H1 (cell line): ENCODE data around the gene GULP1. TPM values are rescaled to one million over a fixed set of nuclear protein-coding genes. Genes with fewer than 3 reads are reported as not detected.

ENCODE experiments used
- CTCF ChIA-PET: fragments of 300-600 bp; sonication (Branson Sonifier 250); formaldehyde crosslinking; loops from one replicate; lab custom pipeline; 2021; ENCODE audit not compliant: partially characterized antibody; lab: Charles Lee
- POLR2A ChIA-PET: fragments of 300-600 bp; sonication (Branson Sonifier 250); formaldehyde crosslinking; loops from one replicate; lab custom pipeline; 2021; ENCODE audit warnings: inconsistent platforms; ENCODE audit not compliant: partially characterized antibody; lab: Charles Lee
- DNase-seq, 2 experiments: peaks; one replicate each; pipeline versions ENCODE4 v3.0.0 to v3.0.0-alpha.2; 2010 to 2022; ENCODE audit warnings: low spot score in 2 of 2, low read depth in 1 of 2, mixed read lengths in 1 of 2
- FAIRE-seq: peaks from 2 replicates; lab custom pipeline; 2011; peaks lifted over from hg19 to GRCh38; lab: Jason Lieb, UNC
- H2AFZ ChIP-seq: 2 replicates; pipeline ENCODE4 v1.8.1; 2012; ENCODE audit warnings: low read length, inconsistent platforms
- H2AK5ac ChIP-seq: 2 replicates; pipeline ENCODE4 v1.6.1; 2013; ENCODE audit warnings: low read depth, low read length
- H2BK120ac ChIP-seq: replicated peaks from 2 replicates; pipeline ENCODE3; 2013; ENCODE audit warnings: low read depth, low read length, inconsistent platforms
- H2BK12ac ChIP-seq: 2 replicates; pipeline ENCODE4 v1.6.1; 2013; ENCODE audit warnings: low read depth, low read length
- H2BK15ac ChIP-seq: 2 replicates; pipeline ENCODE4 v1.6.1; 2013; ENCODE audit warnings: low read length
- H2BK20ac ChIP-seq: 2 replicates; pipeline ENCODE4 v1.6.1; 2013; ENCODE audit warnings: low read length
- H2BK5ac ChIP-seq: 2 replicates; pipeline ENCODE4 v1.6.1; 2013; ENCODE audit warnings: low read depth, low read length
- H3K14ac ChIP-seq: 2 replicates; pipeline ENCODE4 v1.6.1; 2013; ENCODE audit warnings: inconsistent platforms; ENCODE audit not compliant: insufficient read length
- H3K18ac ChIP-seq: 2 replicates; pipeline ENCODE4 v1.6.1; 2013; ENCODE audit warnings: low read length; ENCODE audit errors: extremely low read depth
- H3K23ac ChIP-seq: 2 replicates; pipeline ENCODE4 v1.6.1; 2013; ENCODE audit warnings: inconsistent platforms; ENCODE audit not compliant: insufficient read length
- H3K23me2 ChIP-seq: 2 replicates; pipeline ENCODE4 v1.6.1; 2013; ENCODE audit warnings: low read depth, low read length
- H3K27ac ChIP-seq: 2 replicates; pipeline ENCODE4 v1.6.1; 2011; ENCODE audit warnings: low read depth, low read length, inconsistent platforms
- H3K27me3 ChIP-seq, 4 experiments: replicated peaks in 1 of 4; 1 replicate in 1 of 4; 2 replicates in 3 of 4; pipeline versions ENCODE4 v1.6.1 to v1.8.1; 2011 to 2013; ENCODE audit warnings: low read length in 3 of 4, mild to moderate bottlenecking in 3 of 4, inconsistent platforms in 2 of 4, mixed read lengths in 2 of 4, moderate library complexity in 1 of 4; ENCODE audit not compliant: control insufficient read depth in 3 of 4, insufficient read depth in 3 of 4; ENCODE audit errors: extremely low read depth in 1 of 4
- H3K36me3 ChIP-seq, 4 experiments: 2 replicates each; pipeline versions ENCODE4 v1.6.1 to v1.8.1; 2011 to 2013; ENCODE audit warnings: mild to moderate bottlenecking in 4 of 4, low read length in 3 of 4, moderate library complexity in 2 of 4, control low read depth in 1 of 4, inconsistent platforms in 1 of 4; ENCODE audit not compliant: insufficient read depth in 4 of 4, control insufficient read depth in 2 of 4
- H3K4ac ChIP-seq: replicated peaks from 2 replicates; pipeline ENCODE3; 2013; ENCODE audit warnings: low read length, low read depth, mixed read lengths, inconsistent platforms; ENCODE audit not compliant: insufficient read length
- H3K4me1 ChIP-seq, 4 experiments: replicated peaks in 1 of 4; 1 replicate in 1 of 4; 2 replicates in 3 of 4; pipeline versions ENCODE4 v1.6.1 to v1.8.1; 2011 to 2013; ENCODE audit warnings: low read length in 3 of 4, inconsistent platforms in 2 of 4, mixed read lengths in 1 of 4; ENCODE audit not compliant: insufficient read depth in 4 of 4, control insufficient read depth in 3 of 4
- H3K4me2 ChIP-seq, 2 experiments: 2 replicates each; pipeline versions ENCODE4 v1.6.1 to v1.8.1; 2011 to 2013; ENCODE audit warnings: low read depth in 2 of 2, low read length in 2 of 2, control low read depth in 1 of 2, inconsistent platforms in 1 of 2, mild to moderate bottlenecking in 1 of 2; ENCODE audit not compliant: insufficient read depth in 1 of 2
- H3K4me3 ChIP-seq, 4 experiments: fragments of 200-600, 300-600 bp in 1 of 4; sonication (generic), shearing (Covaris generic), sonication (Bioruptor Twin) in 1 of 4; 2 replicates each; pipeline versions ENCODE4 v1.5.1 to v1.8.1; 2011 to 2016; ENCODE audit warnings: low read length in 4 of 4, low read depth in 3 of 4, control low read depth in 2 of 4, inconsistent platforms in 2 of 4, mild to moderate bottlenecking in 2 of 4, mixed read lengths in 1 of 4, moderate library complexity in 1 of 4; ENCODE audit not compliant: insufficient read depth in 2 of 4; ENCODE audit errors: extremely low read depth in 1 of 4
- H3K56ac ChIP-seq: replicated peaks from 2 replicates; pipeline ENCODE3; 2013; ENCODE audit warnings: low read depth, mild to moderate bottlenecking, mixed read lengths, low read length, inconsistent platforms; ENCODE audit not compliant: insufficient read length
- H3K79me1 ChIP-seq: 2 replicates; pipeline ENCODE4 v1.6.1; 2013; ENCODE audit warnings: low read depth, low read length, control low read depth
- H3K79me2 ChIP-seq, 2 experiments: 2 replicates each; pipeline versions ENCODE4 v1.6.1 to v1.8.1; 2012 to 2013; ENCODE audit warnings: low read length in 2 of 2, mild to moderate bottlenecking in 2 of 2, inconsistent platforms in 1 of 2; ENCODE audit not compliant: insufficient read depth in 2 of 2, control insufficient read depth in 1 of 2
- H3K9ac ChIP-seq, 4 experiments: replicated peaks in 1 of 4; 1 replicate in 1 of 4; 2 replicates in 3 of 4; pipeline versions ENCODE4 v1.6.1 to v1.8.1; 2011 to 2013; ENCODE audit warnings: low read depth in 3 of 4, low read length in 3 of 4, control low read depth in 2 of 4, mild to moderate bottlenecking in 2 of 4, moderate library complexity in 2 of 4, inconsistent platforms in 1 of 4; ENCODE audit errors: extremely low read depth in 1 of 4
- H3K9me3 ChIP-seq, 2 experiments: 2 replicates each; pipeline versions ENCODE4 v1.6.1 to v1.8.1; 2012 to 2013; ENCODE audit warnings: mild to moderate bottlenecking in 2 of 2, moderate library complexity in 2 of 2, control low read depth in 1 of 2, inconsistent platforms in 1 of 2, low read depth in 1 of 2, low read length in 1 of 2, mixed read lengths in 1 of 2; ENCODE audit not compliant: insufficient read depth in 2 of 2
- H4K20me1 ChIP-seq, 2 experiments: replicated peaks in 1 of 2; 2 replicates each; pipeline versions ENCODE3 to v1.8.1; 2011 to 2013; ENCODE audit warnings: inconsistent platforms in 2 of 2, low read length in 2 of 2, mild to moderate bottlenecking in 1 of 2; ENCODE audit not compliant: insufficient read depth in 2 of 2, control insufficient read depth in 1 of 2
- H4K5ac ChIP-seq: 2 replicates; pipeline ENCODE4 v1.6.1; 2013; ENCODE audit warnings: low read length, low read depth, mixed read lengths, inconsistent platforms; ENCODE audit not compliant: insufficient read length
- H4K8ac ChIP-seq: 2 replicates; pipeline ENCODE4 v1.8.0; 2013; ENCODE audit warnings: mild to moderate bottlenecking, moderate library complexity, low read length, inconsistent platforms; ENCODE audit not compliant: insufficient read depth; ENCODE audit errors: extremely low read depth
- H4K91ac ChIP-seq: replicated peaks from 2 replicates; pipeline ENCODE3; 2013; ENCODE audit warnings: low read length, mixed read lengths, inconsistent platforms; ENCODE audit not compliant: insufficient read length
- ATF3 ChIP-seq: IDR thresholded peaks from 2 replicates; pipeline ENCODE4 v1.6.1; 2011; ENCODE audit warnings: low read depth, mild to moderate bottlenecking, low read length; ENCODE audit not compliant: insufficient read depth
- CBX5 ChIP-seq: fragments of 300-800, 300-1000 bp; sonication (generic); IDR thresholded peaks from 2 replicates; pipeline ENCODE4 v1.7.1; 2016; ENCODE audit warnings: antibody characterized with exemption, low read length, low read depth
- CHD1 ChIP-seq: IDR thresholded peaks from 2 replicates; pipeline ENCODE4 v1.6.1; 2012; ENCODE audit warnings: low read depth, low read length, improper control_type of control experiment
- KDM5A ChIP-seq: fragments of 200-600 bp; IDR thresholded peaks from 2 replicates; pipeline ENCODE4 v1.7.1; 2012; ENCODE audit warnings: mild to moderate bottlenecking, low read length, inconsistent platforms, mixed read lengths
- MAFK ChIP-seq: IDR thresholded peaks from 2 replicates; pipeline ENCODE4 v1.6.1; 2012; ENCODE audit warnings: low read depth, mild to moderate bottlenecking, improper control_type of control experiment, low read length
- MAX ChIP-seq: IDR thresholded peaks from 2 replicates; pipeline ENCODE4 v1.6.1; 2012; ENCODE audit warnings: inconsistent platforms
- NRF1 ChIP-seq: IDR thresholded peaks from 2 replicates; pipeline ENCODE4 v1.6.1; 2011; ENCODE audit warnings: mild to moderate bottlenecking, low read depth, low read length, improper control_type of control experiment
- PHF8 ChIP-seq: fragments of 200-600 bp; sonication (generic); conservative IDR thresholded peaks from 2 replicates; pipeline ENCODE4 v1.7.1; 2012; ENCODE audit warnings: low read depth, mild to moderate bottlenecking, inconsistent platforms, low read length, moderate library complexity
- POU5F1 ChIP-seq: IDR thresholded peaks from 2 replicates; pipeline ENCODE4 v1.6.1; 2011; ENCODE audit warnings: low read depth, mild to moderate bottlenecking, low read length, moderate library complexity
- RBBP5 ChIP-seq: IDR thresholded peaks from 2 replicates; pipeline ENCODE4 v1.7.1; 2012; ENCODE audit warnings: low read depth, mild to moderate bottlenecking, inconsistent platforms, low read length, moderate library complexity, borderline replicate concordance
- RFX5 ChIP-seq: IDR thresholded peaks from 2 replicates; pipeline ENCODE4 v1.6.1; 2011; ENCODE audit warnings: low read depth, low read length, improper control_type of control experiment, borderline replicate concordance
- SP1 ChIP-seq: IDR thresholded peaks from 2 replicates; pipeline ENCODE4 v1.6.1; 2011; ENCODE audit warnings: low read depth, low read length
- TEAD4 ChIP-seq: IDR thresholded peaks from 2 replicates; pipeline ENCODE4 v1.6.1; 2012; ENCODE audit warnings: low read depth, low read length, inconsistent platforms, mixed read lengths
- WGBS, 2 experiments: shearing (Covaris generic) in 1 of 2; methylation state at CpG; one replicate each; pipeline versions ENCODE4 v1.1.6 to v1.1.7; 2013 to 2015; ENCODE audit warnings: low lambda C conversion rate in 2 of 2, mixed read lengths in 2 of 2, inconsistent platforms in 1 of 2, low coverage in 1 of 2, missing lambda C conversion rate in 1 of 2; ENCODE audit not compliant: insufficient replicate concordance in 2 of 2, insufficient coverage in 1 of 2, insufficient read length in 1 of 2; ENCODE audit errors: extremely low coverage in 1 of 2, missing lambda C conversion rate in 1 of 2; 5-methylcytosine and 5-hydroxymethylcytosine counted together
- polyA plus RNA-seq, 7 experiments: library from polyadenylated mRNA; depleted of rRNA in 3 of 7; stranded (reverse) in 5 of 7; unstranded in 2 of 7; fragments of >200 nt in 5 of 7; fragments of 200-250 nt in 2 of 7; gene quantifications; 1 replicate in 5 of 7; 2 replicates in 1 of 7; 4 replicates in 1 of 7; pipeline versions ENCODE4 v1.2.1 to v1.2.3, GENCODE V29; 2011 to 2013; ENCODE audit warnings: missing spikeins in 2 of 7, mixed read lengths in 2 of 7
- total RNA-seq: library from RNA; stranded (reverse); fragmentation: NEBNext Ultra II Directional; extraction: Animal tissue kit (Norgen Biotek cat#: 25700); gene quantifications from 2 replicates; pipeline ENCODE4 v1.2.1, GENCODE V29; 2021

Gene GULP1
- total and polyA plus RNA-seq, 2 of the 8 experiments (the other 6 are each of a cell fraction or from before 2014, with no cell fraction given), result 69.7 to 139 TPM

GRCh38 chr2:188609321-188610049 is 317.8 kb downstream of the GULP1 start:
- Histone ChIP-seq H3K14ac (no peak overlapping the region), H3K9ac (no peak overlapping the region), H3K9me3 (0 out of 4 replicates have a peak, but pooled peaks cover 0 to 2% of the 10 kb centered on the region in 2 experiments), H2BK15ac (no peak overlapping the region), H2BK5ac (no peak overlapping the region), H3K4me2 (no peak overlapping the region), H2BK12ac (no peak overlapping the region), H2BK120ac (no peak overlapping the region), H3K4me3 (no peak overlapping the region), H3K23ac (no peak overlapping the region), H2BK20ac (no peak overlapping the region), H3K23me2 (no peaks in the 10 kb centered on the region; the same call in 1 of the 2 replicates), H3K4me1 (no peaks in the 10 kb centered on the region), H2AFZ (no peak overlapping the region), H3K18ac (no peak overlapping the region), H4K20me1 (no peaks in the 10 kb centered on the region), H3K56ac (no peak overlapping the region), H4K5ac (no peak overlapping the region), H4K91ac (no peak overlapping the region), H3K27me3 (no peaks in the 10 kb centered on the region), H3K27ac (no peak overlapping the region), H3K79me1 (no peaks in the 10 kb centered on the region), H3K79me2 (no peaks in the 10 kb centered on the region), H3K4ac (no peak overlapping the region), H2AK5ac (no peak overlapping the region), H3K36me3 (no peaks in the 10 kb centered on the region), H4K8ac (no peak overlapping the region)
- WGBS, 2 experiments, result 91% methylated on average over 1 of the region's 1 CpG; no CpG with 5 or more reads in 1 of the 2 experiments
- ChIA-PET POLR2A (no interaction called here), CTCF (interaction anchor here (0.7 kb wide), 1 partner anchor 518 kb away, joined by 3 read pairs; no protein-coding TSS in a partner anchor)
- FAIRE-seq (no peak), DNase-seq (no peak)
- no peak for TF ChIP-seq TEAD4
- no peak for TF ChIP-seq ATF3
- no peak for TF ChIP-seq RFX5
- no peak for TF ChIP-seq MAFK
- TF ChIP-seq PHF8, result no peak
- no peak for TF ChIP-seq KDM5A
- TF ChIP-seq MAX, result no peak
- TF ChIP-seq CBX5, result no peak
- TF ChIP-seq NRF1, result no peak
- TF ChIP-seq SP1, result no peak
- TF ChIP-seq CHD1, result no peak
- TF ChIP-seq RBBP5, result no peak
- TF ChIP-seq POU5F1, result no peak
